Panc1 (cell line): ENCODE measurements around the gene SECISBP2.

Experiments
- POLR2AphosphoS5 ChIP-seq: IDR thresholded peaks from 2 replicates; pipeline ENCODE4 v1.6.1; 2012; ENCODE audit warnings: mild to moderate bottlenecking, low read depth, low read length, moderate library complexity
- SIN3A ChIP-seq: IDR thresholded peaks from 2 replicates; pipeline ENCODE4 v1.6.1; 2012; ENCODE audit warnings: low read depth, mild to moderate bottlenecking, low read length, moderate library complexity, borderline replicate concordance; ENCODE audit not compliant: insufficient read depth
- TCF7L2 ChIP-seq: IDR thresholded peaks from 2 replicates; pipeline ENCODE4 v1.6.1; 2011; ENCODE audit warnings: mild to moderate bottlenecking, low read depth, low read length, inconsistent platforms
- TF ChIP-seq, protein P1 (sequence below): fragments of 450-650 bp; IDR thresholded peaks from 2 replicates; pipeline ENCODE4 v1.5.1; 2017; ENCODE audit warnings: mild to moderate bottlenecking

DNA sequence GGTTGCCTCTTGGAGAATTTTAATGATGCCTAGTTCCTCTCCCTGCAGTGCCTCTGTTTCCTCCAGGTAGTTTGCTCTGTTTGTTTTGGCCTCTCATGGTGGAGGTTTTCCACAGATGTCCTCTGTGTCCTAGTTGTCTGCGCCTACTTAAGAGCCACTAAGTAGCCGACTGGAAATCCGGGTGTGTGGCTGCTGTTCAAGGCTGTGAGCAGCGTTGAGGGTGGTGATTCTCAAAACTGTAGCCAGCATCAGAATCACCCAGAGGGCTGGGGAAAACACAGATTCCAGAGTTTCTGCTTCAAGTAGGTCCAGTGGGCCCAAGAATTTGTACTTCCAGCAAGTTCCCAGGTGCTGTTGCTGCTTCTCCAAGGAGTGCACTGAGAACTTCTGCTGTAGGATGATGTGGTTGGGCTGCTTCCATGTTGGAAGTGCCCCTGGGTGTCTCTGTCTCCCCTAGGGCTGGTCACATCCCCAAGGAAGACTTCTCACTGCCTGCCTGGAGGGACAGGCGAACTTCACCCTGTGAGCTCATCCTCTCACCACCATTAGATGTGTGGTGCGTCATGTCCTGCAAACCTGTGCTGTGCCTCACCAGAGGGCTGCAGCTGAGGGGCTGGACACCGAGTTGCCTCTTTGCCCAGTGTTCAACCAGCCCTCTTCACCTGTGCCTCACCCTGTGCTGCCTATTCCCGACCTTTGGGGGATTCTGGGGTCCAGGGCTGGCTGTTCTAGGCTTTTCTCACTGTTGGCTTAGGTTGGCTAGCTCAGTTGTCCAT, 34.8 kb downstream of the SECISBP2 start:
- TF ChIP-seq, protein P1, sequence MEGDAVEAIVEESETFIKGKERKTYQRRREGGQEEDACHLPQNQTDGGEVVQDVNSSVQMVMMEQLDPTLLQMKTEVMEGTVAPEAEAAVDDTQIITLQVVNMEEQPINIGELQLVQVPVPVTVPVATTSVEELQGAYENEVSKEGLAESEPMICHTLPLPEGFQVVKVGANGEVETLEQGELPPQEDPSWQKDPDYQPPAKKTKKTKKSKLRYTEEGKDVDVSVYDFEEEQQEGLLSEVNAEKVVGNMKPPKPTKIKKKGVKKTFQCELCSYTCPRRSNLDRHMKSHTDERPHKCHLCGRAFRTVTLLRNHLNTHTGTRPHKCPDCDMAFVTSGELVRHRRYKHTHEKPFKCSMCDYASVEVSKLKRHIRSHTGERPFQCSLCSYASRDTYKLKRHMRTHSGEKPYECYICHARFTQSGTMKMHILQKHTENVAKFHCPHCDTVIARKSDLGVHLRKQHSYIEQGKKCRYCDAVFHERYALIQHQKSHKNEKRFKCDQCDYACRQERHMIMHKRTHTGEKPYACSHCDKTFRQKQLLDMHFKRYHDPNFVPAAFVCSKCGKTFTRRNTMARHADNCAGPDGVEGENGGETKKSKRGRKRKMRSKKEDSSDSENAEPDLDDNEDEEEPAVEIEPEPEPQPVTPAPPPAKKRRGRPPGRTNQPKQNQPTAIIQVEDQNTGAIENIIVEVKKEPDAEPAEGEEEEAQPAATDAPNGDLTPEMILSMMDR: no peak
- TF ChIP-seq POLR2AphosphoS5 (no peak), SIN3A (no peak), TCF7L2 (no peak)
